GM10847 (cell line): ENCODE data around the gene OTUD3.

Source experiments
- POLR2A ChIP-seq: IDR thresholded peaks from 2 replicates; pipeline ENCODE4 v1.6.1; 2011; ENCODE audit not compliant: insufficient read length; ENCODE audit errors: extremely low read depth

Gene OTUD3

GRCh38 chr1:19894218-19894617, 12.0 kb downstream of the OTUD3 start:
- no peak for TF ChIP-seq POLR2A

- TF ChIP-seq POLR2A: no peak
These were observed 19.5 kb downstream of the OTUD3 start for GRCh38 chr1:19901653-19902052.

DNA sequence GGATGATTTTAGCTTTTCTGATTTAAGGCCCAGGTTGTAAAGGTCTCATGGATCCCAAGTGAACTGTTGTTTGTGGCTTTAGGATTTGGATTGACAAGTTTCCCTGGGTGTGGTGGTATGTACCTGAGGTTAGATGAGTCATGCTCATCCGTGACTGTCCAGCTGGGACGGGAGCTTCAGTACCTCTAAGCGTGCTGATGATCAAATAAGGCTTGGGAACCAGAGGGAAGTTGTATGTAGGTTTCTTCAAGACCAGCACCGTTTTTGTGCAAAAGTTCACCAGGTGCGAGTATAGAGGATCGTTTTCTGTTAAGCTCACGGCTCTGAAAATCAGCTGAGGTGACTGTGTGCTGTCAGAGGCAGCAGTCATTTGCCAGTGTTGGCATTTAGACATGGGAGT, 21.4 kb downstream of the OTUD3 start:
- TF ChIP-seq POLR2A: no peak

- TF ChIP-seq POLR2A: no peak
These were observed 25.3 kb downstream of the OTUD3 start for GRCh38 chr1:19907456-19907855.

GRCh38 chr1:19909392-19909791, 27.2 kb downstream of the OTUD3 start:
- TF ChIP-seq POLR2A: no peak

GRCh38 chr1:19909971-19910370, 27.8 kb downstream of the OTUD3 start:
- TF ChIP-seq POLR2A: no peak

GRCh38 chr1:19910650-19911049, 28.5 kb downstream of the OTUD3 start:
- no peak for TF ChIP-seq POLR2A

- TF ChIP-seq POLR2A: no peak
These were observed 35.9 kb downstream of the OTUD3 start for GRCh38 chr1:19918057-19918456.

GRCh38 chr1:19920132-19920710, 38.0 kb downstream of the OTUD3 start:
- TF ChIP-seq POLR2A: no peak

DNA sequence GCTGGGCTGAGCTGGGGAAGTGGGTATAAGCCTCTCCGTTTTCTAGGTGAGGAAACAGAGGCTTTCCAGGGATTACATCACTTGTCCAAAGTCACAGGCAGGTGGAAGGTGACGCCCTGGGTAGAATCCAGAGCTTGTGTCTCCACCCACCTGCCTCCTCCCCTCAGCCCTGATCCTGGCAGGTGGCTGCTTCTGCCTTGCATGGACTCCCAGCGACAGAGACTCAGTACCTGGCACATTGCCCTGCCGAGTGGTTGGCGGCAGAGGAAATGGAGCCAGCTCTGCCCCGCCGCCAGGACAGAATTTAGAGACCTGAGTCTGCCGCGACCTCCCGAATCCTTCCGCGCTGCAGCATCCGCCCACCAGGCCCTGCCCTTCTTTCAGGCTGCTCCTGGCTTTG, 39.1 kb downstream of the OTUD3 start:
- TF ChIP-seq POLR2A: no peak

DNA sequence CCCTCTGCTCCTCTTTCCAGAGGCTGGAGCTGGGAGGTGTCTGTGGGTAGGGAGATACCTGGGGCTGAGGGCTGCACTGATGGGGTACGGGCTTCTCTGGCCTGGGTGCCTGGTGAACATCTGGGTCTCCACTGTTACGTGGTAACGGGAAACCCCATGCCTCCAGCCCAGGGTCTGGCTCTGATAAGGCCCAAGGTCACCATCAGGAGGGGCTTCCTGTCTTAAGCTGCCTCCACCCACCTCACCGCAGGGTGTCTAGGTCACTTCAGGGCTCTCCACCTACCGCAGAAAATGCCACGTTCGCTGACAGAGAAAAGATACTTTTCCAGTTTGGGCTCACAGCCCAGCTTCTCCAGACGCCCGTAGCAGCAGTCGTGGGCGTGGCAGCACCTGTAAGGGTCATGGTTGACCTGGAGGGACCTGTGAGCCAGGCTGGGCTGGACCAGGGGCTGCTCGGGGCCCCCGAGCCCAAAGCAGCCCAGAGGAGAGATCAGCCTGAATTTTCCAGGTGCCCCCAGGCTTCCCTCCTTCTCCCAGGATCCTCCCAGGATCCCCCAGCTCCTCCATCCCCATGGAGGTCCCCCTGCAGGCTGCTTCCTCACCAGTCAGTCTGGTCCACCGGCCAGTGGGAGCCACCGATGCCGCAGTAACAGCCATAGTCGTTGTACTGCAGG, 40.0 kb downstream of the OTUD3 start:
- no peak for TF ChIP-seq POLR2A

GRCh38 chr1:19923137-19923952, 41.1 kb downstream of the OTUD3 start, which contains the start of gene PLA2G2E:
Gene PLA2G2E (minus strand): TSS chr1:19923617. CDS start chr1:19923559, 58 bp downstream.
- TF ChIP-seq POLR2A: no peak

DNA sequence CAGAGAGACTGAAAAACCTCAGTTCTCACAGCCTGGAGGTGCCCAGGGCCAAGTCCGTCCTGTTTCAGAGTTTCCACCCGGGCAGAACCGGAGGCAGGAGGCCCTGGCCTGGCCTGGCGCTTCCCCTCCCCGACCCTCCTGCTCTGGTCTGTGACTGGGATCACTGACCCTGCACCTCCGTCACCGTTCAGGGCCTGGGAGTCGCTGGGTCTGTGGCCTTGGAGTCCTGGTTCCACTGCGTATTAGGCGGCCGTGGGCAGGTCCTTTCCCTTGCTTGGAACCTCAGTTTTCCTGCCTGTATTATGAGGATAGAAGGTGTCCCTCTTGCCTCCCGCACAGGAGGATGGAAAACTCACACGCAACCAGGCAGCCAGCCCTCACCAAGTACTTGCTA, 41.8 kb downstream of the OTUD3 start:
- TF ChIP-seq POLR2A: no peak

- TF ChIP-seq POLR2A: no peak
These were observed 43.3 kb downstream of the OTUD3 start for GRCh38 chr1:19925342-19926070.
